ENCODE results near the gene ANAPC15.

ANAPC15 gene

DNA sequence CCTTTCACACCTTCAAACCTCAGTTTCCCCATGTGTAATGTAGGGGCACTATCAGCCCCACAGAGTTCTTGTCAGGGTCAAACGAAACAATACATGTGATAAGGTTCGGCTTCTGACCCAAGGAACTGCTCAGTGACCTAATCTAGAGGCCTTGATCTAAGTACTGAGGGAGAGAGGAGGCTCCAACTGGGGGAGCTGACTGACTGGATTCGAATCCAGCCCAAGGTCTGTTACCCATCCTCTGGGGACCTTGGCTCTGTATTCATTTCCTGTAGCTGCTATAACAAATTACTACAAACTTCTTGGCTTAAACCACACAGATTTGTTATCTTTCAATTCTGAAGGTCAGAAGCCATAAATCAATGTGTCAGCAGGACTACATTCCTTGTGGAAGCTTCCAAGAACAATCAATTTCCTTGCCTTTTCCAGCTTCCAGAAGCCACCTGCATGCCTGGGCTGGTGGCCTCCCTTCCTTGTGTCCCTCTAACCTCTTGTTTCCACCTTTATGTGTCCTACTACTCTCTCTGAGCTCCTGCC lies 10.7 kb upstream of the ANAPC15 start:
- no peak for DNase-seq

DNA sequence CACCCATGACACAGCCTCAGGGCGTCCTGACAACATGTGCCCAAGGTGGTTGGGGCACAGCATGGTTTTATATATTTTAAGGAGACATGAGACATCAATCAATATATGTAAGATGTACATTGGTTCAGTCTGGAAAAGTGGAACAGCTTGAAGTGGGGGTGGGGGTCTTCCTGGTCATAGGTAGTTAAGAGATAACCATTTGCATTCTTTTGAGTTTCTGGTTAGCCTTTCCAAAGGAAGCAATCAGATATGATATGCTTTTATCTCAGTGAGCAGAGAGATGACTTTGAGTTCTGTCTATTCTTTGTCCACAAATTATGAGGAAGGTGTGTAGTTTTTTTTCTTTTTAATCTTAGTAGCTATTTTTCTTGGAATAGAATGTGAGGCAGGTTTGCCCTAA lies 10.1 kb upstream of the ANAPC15 start:
- DNase-seq, result no peak

DNA sequence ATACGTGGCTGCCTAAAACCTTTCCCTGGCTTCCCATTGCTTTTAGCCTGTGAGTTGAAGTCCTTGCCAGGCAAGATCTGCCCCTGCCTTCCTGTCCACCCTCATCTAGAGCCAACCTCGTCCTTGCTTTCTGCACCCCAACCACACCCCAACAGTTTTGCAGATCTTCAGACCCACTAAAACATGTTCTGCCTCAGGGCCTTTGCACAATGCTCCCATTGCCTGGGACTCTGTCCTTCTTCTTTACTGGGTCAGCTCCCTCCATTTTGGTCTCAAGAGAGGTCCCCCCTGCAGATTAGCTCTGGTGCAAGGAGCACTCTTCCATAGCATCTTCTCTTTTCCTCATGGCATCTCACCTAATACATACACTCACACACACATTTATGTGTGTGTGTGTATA lies 8.4 kb upstream of the ANAPC15 start:
- no peak for DNase-seq

DNA sequence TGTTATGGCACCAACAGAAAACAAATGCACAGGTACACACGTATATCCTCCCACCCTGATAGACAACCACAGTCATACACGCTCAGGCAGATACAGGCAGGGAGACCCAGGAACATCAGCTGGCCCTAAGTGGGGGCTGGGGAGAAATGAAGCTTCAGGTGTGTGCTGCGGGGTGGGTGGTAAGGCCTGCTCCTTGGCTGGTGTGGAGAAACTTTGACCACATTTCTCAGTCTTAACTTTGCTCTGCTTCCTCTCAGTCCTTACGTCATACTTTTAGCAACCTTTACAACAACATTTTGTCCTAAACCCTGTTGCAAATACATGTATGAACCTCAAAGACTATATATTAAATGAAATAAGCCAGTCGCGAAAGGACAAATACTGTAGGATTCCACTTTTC lies 6.7 kb upstream of the ANAPC15 start:
- DNase-seq, result no peak

DNA sequence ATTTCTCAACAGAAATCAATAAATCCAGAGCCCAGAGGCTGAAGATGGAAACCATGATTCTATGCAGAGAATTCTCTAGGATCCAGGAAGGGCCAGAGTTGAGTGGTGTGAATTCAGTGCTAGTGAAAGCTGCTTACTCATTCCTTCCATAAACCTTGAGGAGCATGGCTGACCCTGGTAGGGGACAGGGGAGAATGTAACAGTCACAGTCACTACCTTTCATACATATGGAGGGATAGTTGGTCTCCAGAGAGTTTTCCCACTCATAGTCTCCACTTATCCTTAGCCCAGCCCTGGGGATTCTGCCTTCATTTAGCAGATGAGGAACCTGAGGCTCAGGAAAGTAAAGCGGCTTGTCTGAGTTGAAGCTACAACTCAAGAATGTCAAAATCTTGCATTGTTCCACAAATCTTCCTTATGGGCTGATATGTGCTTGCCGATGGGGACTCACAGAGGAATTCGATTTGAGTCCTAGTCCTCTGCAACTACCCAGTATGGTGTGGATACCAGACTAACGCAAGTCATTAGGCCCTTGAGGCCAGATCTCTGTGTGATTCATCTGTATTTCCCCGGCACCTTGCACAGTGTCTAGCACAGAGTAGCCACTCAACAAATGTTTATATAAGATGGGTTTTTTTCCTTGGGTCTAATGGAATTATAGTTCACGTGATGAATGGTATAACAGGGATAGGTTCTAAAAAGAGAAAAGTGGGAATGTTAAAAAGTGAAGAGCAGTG lies 3.7 kb upstream of the ANAPC15 start:
- DNase-seq, result no peak

DNA sequence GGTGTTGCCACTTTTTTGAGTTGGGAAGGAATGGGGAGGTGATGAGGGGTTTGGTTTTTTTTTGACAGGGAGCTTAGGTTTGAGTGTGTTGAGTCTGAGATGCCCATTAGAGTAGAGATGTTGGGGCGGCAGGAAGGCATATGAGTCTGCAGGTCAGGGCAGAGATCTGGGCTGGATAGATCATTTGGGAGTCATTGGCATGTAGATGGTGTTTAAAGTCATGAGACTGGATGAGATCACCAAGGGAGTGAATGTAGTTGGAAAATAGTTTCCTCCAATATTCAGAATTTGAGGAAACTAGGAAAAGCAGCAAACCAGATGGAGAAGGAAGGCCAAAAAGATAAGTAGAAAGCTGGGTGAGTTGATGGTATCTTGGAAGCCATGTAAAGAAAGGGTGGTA lies 2.1 kb upstream of the ANAPC15 start:
- no peak for DNase-seq

DNA sequence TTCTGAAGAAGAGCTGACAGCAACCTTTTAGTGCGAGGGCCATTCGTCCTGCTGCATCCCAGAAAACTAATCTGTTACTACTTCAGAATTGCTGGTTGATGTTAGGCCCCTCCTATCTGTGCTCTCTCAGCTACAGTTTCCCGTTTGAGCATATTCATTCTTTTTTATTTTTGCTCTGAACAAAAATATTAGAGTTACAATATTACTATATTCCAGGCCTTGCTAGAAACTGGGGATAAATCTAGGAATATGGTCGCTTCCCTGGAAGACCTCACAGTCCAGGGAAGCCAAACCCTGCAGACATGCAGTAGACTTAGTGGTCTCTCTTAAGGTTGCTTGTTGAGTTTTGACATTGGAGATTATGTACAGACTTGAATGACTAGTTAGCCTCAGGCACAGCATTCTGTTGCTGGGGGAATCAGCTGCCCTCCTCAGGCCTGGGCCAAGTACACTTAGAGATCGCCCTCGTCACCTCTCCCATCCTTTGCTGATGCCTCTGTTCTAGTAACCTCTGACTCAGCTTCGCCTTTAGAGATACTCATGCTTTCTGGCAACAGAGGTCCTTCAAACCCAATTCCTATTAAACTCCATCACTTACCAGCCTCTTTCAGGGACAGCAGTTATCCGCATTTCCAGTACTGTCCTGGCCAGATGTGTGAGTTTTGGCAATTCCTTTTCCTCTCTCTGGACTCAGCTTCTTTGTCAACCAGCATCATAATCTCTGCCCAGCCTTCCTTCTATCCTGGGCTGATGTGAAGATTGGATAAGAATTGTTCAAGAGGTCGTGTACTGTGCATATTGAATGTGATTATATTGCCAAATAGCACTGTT lies 698 bp upstream of the ANAPC15 start:
- DNase-seq, result no peak

DNA sequence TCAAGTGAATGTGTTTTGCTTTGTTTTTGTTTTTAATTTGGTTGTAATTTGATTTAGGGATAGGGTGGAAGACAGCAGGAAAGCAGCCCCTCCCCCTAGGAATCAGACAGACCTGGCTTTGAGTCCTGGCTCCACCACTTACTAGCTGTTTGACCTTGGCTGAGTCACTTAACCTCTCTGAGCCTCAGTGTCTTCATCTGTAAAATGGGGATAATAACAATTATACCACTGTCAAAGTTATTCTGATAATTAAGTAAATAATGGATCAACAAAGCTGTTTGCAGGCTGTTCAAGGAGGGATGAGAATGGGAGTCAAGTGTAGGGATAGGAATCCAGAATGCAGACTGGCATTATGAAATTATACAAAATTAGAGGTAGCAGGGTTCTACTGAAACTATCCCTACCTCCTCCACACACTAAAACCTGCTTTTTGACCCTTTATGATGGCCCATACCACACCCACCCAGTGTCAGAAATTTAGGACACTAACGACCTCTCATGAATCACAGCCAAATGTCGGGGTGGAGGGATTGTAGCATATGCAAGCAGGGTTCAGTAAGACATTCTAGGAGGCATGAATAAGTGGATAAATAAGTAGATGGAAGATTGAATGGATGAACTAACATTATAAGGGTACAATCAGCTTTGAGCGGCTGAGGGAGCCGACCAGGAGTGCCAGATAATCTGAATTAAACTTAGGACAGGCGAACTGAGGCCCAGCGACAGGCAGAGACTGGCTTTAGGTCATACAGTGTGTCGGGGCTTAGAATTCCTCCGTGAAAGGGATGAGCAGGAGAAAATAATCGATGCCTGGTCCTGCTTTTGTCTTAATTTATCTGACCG lies 974 bp downstream of the ANAPC15 start:
- no peak for DNase-seq

DNA sequence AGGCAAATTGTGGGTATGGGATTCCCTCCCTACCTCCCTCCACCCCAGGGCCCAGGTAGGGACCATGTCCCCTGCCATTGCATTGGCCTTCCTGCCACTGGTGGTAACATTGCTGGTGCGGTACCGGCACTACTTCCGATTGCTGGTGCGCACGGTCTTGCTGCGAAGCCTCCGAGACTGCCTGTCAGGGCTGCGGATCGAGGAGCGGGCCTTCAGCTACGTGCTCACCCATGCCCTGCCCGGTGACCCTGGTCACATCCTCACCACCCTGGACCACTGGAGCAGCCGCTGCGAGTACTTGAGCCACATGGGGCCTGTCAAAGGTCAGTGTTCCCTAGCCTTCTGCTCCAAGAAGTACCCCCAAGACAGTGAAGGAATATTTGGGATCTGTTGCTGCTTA lies 6.6 kb downstream of the ANAPC15 start, which contains the start of gene TOMT:
TSS of gene TOMT (plus strand) at position 37 of the 400 bp plus-strand sequence. CDS start at position 65, 28 bp downstream.
- no peak for DNase-seq

DNA sequence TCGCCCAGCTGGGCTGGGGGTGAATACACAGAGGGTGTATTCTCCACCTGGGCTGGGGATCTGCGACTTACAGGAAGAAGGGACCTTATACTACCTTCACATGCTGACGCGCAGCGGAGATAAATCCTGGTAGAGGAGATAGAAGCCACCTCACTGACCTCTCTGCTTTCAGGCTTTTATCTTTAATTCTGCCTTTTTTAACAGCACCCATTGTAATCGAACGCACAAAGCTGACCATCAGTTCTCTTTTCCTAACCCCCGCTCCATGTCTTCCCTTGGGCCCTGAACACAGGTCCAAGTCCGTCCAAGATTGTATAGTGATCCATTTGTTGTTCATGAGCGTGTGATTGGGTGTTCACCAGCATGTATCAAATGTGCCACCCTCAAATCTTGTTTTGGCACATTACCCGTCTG lies 8.7 kb downstream of the ANAPC15 start:
- no peak for DNase-seq

DNA sequence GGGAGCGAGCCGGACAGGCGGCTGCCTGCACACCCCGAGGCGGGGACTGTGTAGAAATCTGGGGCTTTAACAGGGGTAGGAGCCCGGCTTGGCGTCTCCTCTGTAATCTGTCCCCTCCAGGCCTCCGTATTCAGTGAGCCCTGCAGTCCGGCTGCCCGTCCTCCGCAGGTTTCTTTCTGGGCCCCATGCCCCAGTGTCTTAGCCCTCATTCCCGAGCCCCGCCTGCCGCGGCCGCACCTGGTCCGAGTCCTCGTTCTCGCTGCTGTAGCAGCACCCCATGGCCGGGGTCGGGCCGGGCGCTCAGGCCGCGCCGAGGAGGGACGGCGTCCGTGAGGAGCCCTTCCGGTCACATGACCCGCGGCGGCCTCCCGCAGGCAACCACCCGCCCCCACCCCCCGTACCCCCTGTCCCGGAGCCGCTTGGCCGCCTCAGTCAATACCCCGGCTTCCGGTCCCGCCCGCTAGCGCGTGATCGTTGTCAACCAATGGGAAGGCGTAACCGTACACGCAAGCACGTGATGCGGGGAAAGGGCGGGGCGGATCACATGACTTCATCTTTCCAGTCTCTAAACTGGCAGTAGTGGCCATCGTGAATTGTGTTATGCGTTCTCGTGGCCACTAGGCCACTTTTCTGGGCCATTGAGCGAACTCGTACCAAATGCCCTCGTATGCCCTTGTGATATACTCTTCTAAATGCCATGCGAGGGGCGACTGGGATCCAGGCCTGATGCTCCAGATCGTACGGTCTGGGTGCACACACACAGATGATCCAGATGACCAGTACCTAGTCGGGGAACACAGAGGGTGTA lies 9.3 kb downstream of the ANAPC15 start, which contains the start of gene LAMTOR1:
TSS of gene LAMTOR1 (minus strand) at position 352 of the 808 bp plus-strand sequence. CDS start at position 279, 73 bp downstream.
- peak; percentile 77 for DNase-seq

DNA sequence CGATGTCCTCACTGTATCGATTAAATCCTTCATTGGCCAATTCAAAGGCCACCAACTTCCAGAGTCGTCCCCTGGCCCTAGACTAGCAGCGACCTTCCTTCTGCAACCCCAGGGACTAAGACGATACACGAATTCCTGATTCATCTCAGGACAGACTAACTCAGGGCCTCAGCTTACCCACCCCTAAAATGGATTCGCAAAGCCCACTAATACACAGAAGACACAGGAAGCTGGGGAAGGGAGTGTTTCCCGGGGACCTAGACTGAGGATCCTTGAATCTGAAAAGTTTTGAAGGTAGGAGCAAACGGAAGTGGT lies 9.9 kb downstream of the ANAPC15 start:
- DNase-seq, result no peak

DNA sequence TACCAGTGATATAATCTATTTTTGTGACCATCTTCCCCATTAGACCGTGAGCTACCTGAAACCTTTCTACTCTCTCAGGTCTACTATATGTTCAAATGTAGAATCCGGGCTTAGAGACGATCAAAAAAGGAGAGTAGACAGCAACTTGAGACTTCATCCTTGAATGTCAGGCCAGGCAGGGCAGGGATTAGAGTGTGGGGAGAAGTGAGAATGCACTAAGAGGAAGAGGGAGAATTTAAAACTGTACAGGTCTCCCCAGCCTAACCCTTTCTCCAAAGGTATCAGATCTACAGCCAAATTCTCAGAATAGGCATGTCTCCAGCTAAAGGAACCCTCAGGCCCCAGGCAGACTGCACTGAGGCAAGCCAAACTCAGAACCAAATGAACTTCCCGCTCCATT lies 10.3 kb downstream of the ANAPC15 start:
- DNase-seq, result no peak

DNA sequence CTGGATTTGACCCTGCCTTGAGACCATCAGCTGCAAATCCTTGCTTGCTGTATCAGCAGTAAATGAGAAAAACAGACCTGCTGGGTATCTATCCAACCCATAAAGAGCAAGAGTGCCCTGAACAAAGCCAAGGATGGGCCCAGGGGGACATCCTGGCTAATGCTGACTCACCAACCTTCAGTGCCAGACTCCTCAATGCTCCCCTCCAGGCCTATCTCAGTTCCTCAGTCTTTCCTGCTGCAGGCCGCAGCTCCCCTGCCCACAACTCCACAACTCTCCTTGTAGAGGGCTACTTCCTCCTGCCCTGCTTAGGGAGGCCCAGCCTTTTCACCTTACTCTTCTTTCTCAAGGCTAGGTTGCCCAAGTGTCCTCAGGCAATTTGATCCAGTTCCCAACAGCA lies 12.0 kb downstream of the ANAPC15 start:
- no peak for DNase-seq

DNA sequence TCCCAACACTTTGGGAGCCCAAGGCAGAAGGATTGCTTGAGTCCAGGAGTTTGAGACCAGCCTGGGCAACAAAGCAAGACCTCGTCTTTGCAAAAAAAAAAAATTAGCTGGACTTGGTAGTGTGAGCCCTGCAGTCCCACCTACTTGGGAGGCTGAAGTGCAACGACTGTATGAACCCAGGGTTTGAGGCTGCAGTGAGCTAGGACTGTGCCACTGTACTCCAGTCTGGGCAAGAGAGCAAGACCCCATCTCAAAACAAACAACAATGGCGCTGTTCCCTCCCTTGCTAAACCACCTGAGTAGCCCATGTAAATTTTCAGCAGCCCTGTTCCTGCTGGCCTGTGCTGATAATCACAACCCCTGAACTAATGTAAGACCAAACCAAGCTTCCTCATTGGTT lies 12.5 kb downstream of the ANAPC15 start:
- DNase-seq, result no peak

DNA sequence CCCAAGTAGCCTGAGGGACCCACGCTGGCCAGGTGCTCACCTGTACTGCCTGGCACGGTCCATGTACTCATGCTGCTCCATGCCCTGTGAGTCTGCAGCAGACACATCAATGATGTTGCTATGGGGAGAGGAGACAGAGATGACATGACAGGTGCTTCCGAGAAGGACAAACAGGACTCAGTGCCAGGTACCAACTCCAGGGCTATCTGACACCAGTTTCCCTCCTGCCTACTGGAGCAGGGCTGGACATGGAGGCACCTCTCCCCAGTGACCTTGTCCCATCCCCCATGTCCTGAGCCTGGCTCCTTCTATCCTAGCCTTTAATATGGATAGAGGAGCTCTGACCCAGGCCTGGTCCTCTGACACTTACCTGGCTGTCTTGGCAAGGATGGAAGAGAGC lies 13.8 kb downstream of the ANAPC15 start:
- DNase-seq, result no peak

DNA sequence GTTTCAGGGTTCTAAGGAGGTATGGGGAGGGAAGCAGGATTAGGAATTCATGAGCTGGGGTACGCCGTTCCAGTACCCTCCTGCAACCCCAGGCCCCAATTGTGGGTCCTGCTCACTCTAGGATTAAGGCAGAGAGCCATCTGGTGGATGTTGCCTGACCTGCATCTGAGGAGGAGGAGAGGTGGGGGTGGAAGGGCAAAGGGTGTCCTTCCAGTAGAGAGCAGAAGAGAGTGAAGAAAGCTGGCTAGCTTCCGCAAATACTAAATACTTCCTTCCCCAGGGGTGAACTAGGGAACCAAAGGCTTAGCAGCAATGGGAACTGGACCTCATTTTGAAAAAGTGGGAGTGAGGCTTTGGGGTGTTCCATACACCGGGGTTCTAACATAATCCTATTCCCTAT lies 21.2 kb downstream of the ANAPC15 start:
- no peak for DNase-seq

DNA sequence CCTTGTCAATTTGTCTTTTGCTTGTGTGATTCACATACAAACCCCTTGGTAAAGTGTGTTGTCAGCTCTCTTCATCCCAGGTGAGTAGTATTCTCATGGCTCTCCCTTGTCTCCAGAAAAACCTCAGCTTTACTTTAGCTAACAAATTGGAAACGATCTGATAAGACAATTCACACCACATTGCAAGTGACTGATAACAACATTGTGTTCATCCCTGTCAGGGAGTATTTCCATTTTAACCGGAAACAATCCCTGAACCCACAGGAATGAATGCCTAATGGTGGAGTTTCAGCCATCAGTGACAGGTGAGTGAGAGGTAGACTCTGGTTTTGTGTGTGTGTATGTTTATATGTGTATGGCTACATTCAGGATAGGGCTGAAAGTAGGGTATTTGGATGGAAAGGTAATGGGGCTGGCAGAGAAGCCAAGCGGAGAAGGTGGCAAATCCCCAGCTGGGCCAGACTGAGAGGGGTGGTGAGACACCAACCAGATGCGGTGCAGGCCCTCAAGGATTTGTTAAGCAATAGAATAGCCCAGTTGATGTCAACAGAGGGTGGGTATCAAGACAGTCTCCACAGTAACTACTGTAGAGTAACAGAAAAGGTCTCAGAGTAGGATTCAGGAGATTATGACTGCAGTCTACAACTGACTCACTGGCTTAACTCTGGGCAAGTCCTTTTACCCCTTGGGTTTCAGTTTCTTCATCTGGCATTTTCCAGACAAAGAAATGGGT lies 24.3 kb downstream of the ANAPC15 start:
- DNase-seq, result no peak

DNA sequence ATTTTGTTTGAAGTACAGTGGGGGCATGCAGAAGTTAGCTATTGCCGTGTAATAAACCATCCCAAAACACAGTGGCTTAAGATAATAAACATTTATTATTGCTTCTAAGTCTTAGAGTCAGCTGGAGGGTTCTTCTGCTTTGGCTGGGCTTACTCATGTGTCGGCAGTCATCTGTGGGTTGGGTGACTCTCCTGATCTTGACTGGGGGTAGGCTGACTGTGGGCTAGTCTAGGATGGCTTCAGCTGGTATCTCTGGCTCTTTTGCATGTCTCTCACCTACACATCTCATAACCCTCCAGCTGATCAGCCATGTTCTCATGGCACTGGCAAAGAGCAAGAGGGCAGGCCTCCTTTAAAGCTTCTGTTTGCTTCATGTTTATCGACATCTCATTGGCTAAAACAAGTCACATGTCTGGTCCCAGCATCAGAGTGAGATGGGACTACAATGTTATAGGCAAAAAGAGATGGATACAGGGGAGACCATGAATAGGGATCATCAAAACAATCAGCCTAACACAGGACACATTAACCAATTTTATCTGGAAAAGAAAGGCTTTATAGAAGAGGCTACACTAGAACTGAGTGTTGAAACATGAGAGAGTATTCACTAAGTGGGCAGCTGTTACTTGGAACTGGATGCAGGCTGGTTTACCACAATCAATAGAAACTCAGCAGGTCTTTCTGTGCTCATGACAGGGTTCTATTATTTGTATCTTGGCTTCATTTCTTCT lies 26.7 kb downstream of the ANAPC15 start:
- DNase-seq, result no peak

DNA sequence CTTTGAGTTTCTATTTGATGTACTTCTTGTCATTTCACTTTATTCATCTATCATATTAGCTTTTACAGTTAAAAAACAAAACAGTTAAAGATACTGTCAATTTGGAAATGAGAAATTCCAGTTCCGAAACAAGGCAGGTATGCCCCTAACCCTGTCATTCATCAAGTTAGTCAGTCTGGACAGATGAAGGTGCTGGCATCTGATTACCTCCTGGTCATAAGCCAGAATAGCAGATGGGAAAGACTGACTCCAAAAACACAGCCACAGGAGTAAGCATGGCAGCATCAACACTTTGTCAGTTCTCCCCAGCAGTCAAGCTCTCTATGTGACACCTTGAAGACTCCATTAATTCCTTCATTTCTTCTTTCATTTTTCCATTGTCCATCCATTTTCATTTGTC lies 27.5 kb downstream of the ANAPC15 start:
- no peak for DNase-seq

DNA sequence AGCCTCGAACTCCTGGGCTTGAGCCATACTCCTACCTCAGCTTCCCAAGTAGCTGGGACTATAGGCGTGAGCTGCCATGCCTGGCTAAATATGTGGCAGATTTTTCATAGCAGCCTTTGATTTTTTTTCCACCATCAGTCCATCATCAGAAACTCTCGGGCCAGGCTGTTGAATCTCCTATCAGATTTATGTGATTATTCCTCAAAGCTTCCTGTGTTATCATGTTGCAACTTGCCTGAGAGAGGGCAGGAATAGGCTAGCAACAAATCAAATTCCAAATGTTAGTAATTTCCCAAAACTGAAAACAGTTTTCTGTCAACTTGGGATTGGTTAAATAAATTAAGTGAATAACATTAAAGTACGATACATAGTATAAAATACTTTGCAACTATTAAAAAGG lies 28.4 kb downstream of the ANAPC15 start:
- no peak for DNase-seq

Measured in NCI-H187 treated with DMSO at 0.1 percent for 48 hours (cell line).